Measurements from ENCODE around the gene PDE3B.

DNA sequence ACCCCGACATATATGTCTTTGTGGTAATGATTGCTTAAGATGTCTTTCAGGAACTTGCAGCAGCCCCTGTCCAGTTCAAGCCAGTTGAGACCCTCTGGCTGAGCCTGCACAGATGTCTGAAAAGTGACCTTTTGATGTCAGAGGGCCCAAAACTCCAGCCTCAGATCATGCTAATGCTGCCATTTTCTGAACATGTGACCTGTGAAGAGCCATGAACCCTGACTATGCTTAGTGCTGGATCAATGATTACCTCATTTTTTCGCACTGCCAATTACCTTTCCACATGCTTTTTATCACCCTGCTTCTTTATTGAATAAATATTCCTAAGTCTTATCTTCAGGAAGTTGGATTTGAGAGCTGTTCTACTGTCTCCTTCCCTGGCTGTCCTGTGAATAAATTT is 255.3 kb downstream of the PDE3B start:
- TF ChIP-seq, protein P1, sequence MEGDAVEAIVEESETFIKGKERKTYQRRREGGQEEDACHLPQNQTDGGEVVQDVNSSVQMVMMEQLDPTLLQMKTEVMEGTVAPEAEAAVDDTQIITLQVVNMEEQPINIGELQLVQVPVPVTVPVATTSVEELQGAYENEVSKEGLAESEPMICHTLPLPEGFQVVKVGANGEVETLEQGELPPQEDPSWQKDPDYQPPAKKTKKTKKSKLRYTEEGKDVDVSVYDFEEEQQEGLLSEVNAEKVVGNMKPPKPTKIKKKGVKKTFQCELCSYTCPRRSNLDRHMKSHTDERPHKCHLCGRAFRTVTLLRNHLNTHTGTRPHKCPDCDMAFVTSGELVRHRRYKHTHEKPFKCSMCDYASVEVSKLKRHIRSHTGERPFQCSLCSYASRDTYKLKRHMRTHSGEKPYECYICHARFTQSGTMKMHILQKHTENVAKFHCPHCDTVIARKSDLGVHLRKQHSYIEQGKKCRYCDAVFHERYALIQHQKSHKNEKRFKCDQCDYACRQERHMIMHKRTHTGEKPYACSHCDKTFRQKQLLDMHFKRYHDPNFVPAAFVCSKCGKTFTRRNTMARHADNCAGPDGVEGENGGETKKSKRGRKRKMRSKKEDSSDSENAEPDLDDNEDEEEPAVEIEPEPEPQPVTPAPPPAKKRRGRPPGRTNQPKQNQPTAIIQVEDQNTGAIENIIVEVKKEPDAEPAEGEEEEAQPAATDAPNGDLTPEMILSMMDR (conservative IDR thresholded peaks at IDR 0.05), result no peak
- TF ChIP-seq ZFX (IDR thresholded peaks at IDR 0.05), result no peak
